ENCODE data around the gene ETV6.

The ETV6 gene

DNA sequence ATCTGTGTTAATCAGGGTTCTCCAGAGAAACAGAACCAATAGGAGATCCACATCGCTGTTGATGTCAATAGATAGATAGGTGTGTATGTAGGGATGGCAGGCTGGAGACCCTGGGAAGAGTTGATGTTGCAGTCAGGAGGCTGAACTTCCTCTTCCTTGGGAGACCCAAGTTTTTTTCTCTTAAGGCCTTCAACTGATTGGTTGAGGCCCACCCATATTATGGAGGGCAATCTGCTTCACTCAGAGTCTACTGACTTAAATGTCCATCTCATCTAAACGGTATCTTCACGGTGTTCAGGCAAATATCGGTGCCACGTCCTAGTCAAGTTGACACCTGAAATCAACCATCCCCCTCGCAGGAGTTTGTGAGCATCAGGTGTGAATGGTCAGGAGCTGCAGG, 63.0 kb downstream of the ETV6 start:
- no peak for DNase-seq (ENCODE audit: low read depth)
- H3K4me3 ChIP-seq (ENCODE audit: low read depth, low read length): no peak overlapping the region
- TF ChIP-seq, protein P1, sequence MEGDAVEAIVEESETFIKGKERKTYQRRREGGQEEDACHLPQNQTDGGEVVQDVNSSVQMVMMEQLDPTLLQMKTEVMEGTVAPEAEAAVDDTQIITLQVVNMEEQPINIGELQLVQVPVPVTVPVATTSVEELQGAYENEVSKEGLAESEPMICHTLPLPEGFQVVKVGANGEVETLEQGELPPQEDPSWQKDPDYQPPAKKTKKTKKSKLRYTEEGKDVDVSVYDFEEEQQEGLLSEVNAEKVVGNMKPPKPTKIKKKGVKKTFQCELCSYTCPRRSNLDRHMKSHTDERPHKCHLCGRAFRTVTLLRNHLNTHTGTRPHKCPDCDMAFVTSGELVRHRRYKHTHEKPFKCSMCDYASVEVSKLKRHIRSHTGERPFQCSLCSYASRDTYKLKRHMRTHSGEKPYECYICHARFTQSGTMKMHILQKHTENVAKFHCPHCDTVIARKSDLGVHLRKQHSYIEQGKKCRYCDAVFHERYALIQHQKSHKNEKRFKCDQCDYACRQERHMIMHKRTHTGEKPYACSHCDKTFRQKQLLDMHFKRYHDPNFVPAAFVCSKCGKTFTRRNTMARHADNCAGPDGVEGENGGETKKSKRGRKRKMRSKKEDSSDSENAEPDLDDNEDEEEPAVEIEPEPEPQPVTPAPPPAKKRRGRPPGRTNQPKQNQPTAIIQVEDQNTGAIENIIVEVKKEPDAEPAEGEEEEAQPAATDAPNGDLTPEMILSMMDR (IDR thresholded peaks at IDR 0.05; ENCODE audit: low read depth, low read length, missing control alignments): no peak
- in situ Hi-C loops (cut with HindIII; ENCODE audit: low sequenced_read_pairs): no loop called here

DNA sequence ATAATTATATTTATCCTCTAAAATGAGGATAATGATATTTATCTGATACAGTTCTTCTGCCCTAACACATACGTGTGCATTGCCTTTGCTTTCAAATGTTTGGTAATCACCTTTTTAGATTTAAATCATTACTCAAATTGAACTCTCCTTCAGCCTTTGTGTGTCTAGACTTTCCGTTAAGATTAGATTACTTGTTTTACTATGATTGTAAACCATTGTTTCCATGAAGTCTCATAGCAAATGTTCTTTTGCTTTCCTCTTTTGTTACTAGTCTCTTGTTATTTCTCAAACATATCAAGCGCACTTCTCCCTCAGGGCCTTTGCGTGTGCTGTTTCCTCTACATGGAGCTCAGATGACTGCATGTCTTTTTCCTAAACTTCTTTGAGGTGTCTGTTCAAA, 63.7 kb downstream of the ETV6 start:
- in situ Hi-C loops (cut with HindIII; ENCODE audit: low sequenced_read_pairs): no loop called here
- TF ChIP-seq, protein P1 (IDR thresholded peaks at IDR 0.05; ENCODE audit: low read depth, low read length, missing control alignments): no peak
- no peak for DNase-seq (ENCODE audit: low read depth)
- no peak overlapping the region for H3K4me3 ChIP-seq (ENCODE audit: low read depth, low read length)

DNA sequence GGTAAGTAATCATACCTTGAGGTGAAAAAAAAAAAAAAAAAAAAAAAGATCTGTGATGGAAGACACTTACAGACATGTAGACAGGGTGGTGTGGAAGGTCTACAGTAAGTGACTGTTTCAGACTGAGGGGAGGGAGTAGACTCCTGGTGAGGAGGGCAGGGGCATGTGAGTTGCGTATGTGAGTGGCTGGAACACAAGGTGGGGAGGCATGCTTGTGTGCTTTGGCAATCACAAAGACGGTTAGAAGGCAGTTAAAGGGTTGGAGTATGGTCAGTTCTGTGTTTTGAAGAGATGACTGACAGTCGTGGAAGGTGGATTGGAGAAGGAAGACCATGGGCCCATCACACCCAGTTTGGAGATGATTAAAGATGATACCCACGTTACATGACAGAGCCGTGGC, 65.2 kb downstream of the ETV6 start:
- no peak for DNase-seq (ENCODE audit: low read depth)
- TF ChIP-seq, protein P1 (IDR thresholded peaks at IDR 0.05; ENCODE audit: low read depth, low read length, missing control alignments): no peak

DNA sequence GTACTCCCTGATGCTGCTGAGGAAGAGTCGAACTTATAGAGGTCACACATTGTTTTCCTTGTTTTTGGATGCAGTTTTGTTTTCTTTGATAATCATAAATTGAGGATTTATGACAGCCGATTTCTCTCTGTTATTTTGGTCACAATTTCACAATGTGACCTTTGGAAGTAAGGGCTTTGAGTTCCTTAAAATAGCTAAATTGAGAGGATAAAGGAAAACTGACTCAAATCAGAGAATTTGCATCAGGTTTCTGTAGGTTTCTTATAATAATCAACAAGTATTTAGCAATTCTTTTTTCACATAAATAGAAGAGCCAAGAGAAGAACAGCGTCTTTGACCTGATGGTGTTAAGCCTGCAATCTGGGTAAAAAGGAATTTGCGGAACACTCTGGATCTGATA, 66.1 kb downstream of the ETV6 start:
- H3K4me3 ChIP-seq (ENCODE audit: low read depth, low read length): no peak overlapping the region
- in situ Hi-C loops (cut with HindIII; ENCODE audit: low sequenced_read_pairs): no loop called here
- DNase-seq (ENCODE audit: low read depth): no peak
- TF ChIP-seq, protein P1 (IDR thresholded peaks at IDR 0.05; ENCODE audit: low read depth, low read length, missing control alignments): no peak

More for the DNA sequence above, 65.2 kb downstream of the ETV6 start:
- H3K4me3 ChIP-seq (ENCODE audit: low read depth, low read length): no peak overlapping the region
- in situ Hi-C loops (cut with HindIII; ENCODE audit: low sequenced_read_pairs): no loop called here

DNA sequence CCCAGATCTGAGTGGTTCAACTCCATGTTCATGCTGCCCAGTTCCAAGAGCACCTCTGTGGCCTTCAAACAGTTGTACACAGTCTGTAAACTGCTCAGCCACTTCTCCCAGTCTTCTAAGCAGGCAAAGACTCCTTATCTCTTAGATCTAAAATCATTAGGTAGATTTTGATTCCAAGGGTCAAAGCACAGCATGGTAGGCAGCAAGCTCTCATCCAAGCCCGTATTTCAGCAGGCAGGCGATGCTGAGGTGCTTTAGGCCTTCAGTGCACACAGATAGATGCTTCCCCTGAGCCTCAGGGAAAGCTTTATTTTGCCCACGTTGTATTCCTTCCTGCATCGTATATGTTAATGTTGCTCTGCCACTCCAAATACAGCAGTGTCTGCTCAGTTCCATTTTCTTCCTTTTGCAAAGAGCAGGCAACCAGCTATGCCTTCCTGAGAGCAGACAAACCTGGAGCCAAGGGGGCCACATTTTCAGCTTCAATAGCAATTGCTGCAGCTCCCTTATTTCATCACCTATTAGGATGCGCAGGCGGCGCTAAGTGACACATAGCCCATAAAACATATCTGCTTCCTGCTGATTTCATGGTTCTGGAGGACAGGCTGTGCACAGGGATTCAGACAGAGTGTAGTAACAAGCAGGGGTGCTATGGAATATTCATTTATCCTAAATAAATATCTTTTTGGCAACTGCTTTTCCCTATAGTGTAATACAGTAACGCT, 67.5 kb downstream of the ETV6 start:
- TF ChIP-seq, protein P1 (IDR thresholded peaks at IDR 0.05; ENCODE audit: low read depth, low read length, missing control alignments): no peak
- H3K4me3 ChIP-seq (ENCODE audit: low read depth, low read length): no peak overlapping the region
- DNase-seq (ENCODE audit: low read depth): no peak
- in situ Hi-C loops (cut with HindIII; ENCODE audit: low sequenced_read_pairs): no loop called here

DNA sequence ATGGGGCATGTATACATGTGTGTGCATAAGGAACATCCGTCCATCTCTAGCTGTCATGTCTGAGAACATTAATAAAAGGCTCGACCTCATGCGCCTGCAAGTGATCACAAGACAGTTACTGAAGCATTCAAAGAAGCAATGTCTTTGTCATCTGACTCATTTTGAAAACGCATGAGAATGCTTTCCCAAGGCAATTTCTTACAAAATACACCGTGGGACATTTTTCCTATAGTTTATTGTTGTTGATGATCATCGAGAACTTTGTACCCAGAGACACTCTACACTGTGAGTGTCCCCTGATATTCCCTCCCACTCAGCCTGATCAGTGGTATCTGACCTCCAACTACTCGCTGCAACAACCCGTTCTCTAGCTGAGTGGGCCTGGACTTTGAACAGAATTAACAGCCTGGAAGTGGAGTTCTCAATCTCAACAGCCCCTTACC, 68.1 kb downstream of the ETV6 start:
- TF ChIP-seq, protein P1 (IDR thresholded peaks at IDR 0.05; ENCODE audit: low read depth, low read length, missing control alignments): no peak
- in situ Hi-C loops (cut with HindIII; ENCODE audit: low sequenced_read_pairs): no loop called here
- no peak for DNase-seq (ENCODE audit: low read depth)
- H3K4me3 ChIP-seq (ENCODE audit: low read depth, low read length): no peak overlapping the region

Measured in astrocyte of the cerebellum (primary cell).